ENCODE data around the gene IFT80.

IFT80 gene

GRCh38 chr3:160370987-160371857 is 27.8 kb downstream of the IFT80 start:
- H3K4me3 ChIP-seq (ENCODE audit: insufficient read depth, low read length, poor library complexity, severe bottlenecking) = no peak overlapping the region
- peaks cover 27% of the 10 kb centered on the region for H3F3A ChIP-seq (ENCODE audit: insufficient read depth)
- TF ChIP-seq EZH2phosphoT487 (conservative IDR thresholded peaks at IDR 0.05; ENCODE audit: low read length) (no peak), CTCF (IDR thresholded peaks at IDR 0.05; ENCODE audit: insufficient read depth, low read length, poor library complexity, severe bottlenecking) (no peak)
- H3K9me2 ChIP-seq (replicated peaks; ENCODE audit: insufficient read depth, low read length) = no peaks in the 10 kb centered on the region
- no peaks in the 10 kb centered on the region for H3K27me3 ChIP-seq (ENCODE audit: low read length)
- peak overlapping the region; percentile 60 for H3K4me2 ChIP-seq (ENCODE audit: low read depth, low read length, poor library complexity, severe bottlenecking)
- H3K9ac ChIP-seq (ENCODE audit: low read length) = no peak overlapping the region
- peaks cover 22% of the 10 kb centered on the region for H3K36me3 ChIP-seq (ENCODE audit: low read length)
- H3K9me3 ChIP-seq (ENCODE audit: insufficient read depth, low read length) = no peaks in the 10 kb centered on the region
- peak overlapping the region; percentile 88 for H3K27ac ChIP-seq (ENCODE audit: low read depth, low read length)
- H2AFZ ChIP-seq (ENCODE audit: low read depth, low read length, severe bottlenecking) = no peak overlapping the region
- no peaks in the 10 kb centered on the region for H4K20me1 ChIP-seq (ENCODE audit: low read depth, low read length)
- H3K79me2 ChIP-seq (ENCODE audit: insufficient read depth, low read length) = no peaks in the 10 kb centered on the region

- Histone ChIP-seq H3K27me3 (ENCODE audit: low read length) (no peaks in the 10 kb centered on the region), H3K79me2 (ENCODE audit: insufficient read depth, low read length) (no peaks in the 10 kb centered on the region), H3K4me2 (ENCODE audit: low read depth, low read length, poor library complexity, severe bottlenecking) (peak overlapping the region; percentile 60), H2AFZ (ENCODE audit: low read depth, low read length, severe bottlenecking) (no peak overlapping the region), H3K36me3 (ENCODE audit: low read length) (peaks cover 13% of the 10 kb centered on the region; the same call in 1 of the 2 replicates), H4K20me1 (ENCODE audit: low read depth, low read length) (no peaks in the 10 kb centered on the region), H3K9ac (ENCODE audit: low read length) (peak overlapping the region; percentile 11; the same call in 1 of the 2 replicates), H3K4me3 (ENCODE audit: insufficient read depth, low read length, poor library complexity, severe bottlenecking) (peak overlapping the region; percentile 31), H3K9me3 (ENCODE audit: insufficient read depth, low read length) (no peaks in the 10 kb centered on the region), H3K9me2 (replicated peaks; ENCODE audit: insufficient read depth, low read length) (no peaks in the 10 kb centered on the region), H3K27ac (ENCODE audit: low read depth, low read length) (peak overlapping the region; percentile 88), H3F3A (ENCODE audit: insufficient read depth) (peaks cover 26% of the 10 kb centered on the region)
- TF ChIP-seq EZH2phosphoT487 (conservative IDR thresholded peaks at IDR 0.05; ENCODE audit: low read length) (no peak), CTCF (IDR thresholded peaks at IDR 0.05; ENCODE audit: insufficient read depth, low read length, poor library complexity, severe bottlenecking) (no peak)
These were observed 29.2 kb downstream of the IFT80 start for GRCh38 chr3:160369784-160370183.

- H3K27ac ChIP-seq (ENCODE audit: low read depth, low read length) = peak overlapping the region; percentile 88
- H3K4me2 ChIP-seq (ENCODE audit: low read depth, low read length, poor library complexity, severe bottlenecking) = peak overlapping the region; percentile 60
- peaks cover 24% of the 10 kb centered on the region for H3F3A ChIP-seq (ENCODE audit: insufficient read depth)
- no peak overlapping the region for H2AFZ ChIP-seq (ENCODE audit: low read depth, low read length, severe bottlenecking)
- no peaks in the 10 kb centered on the region for H3K9me3 ChIP-seq (ENCODE audit: insufficient read depth, low read length)
- H3K27me3 ChIP-seq (ENCODE audit: low read length) = no peaks in the 10 kb centered on the region
- peak overlapping the region; percentile 31 for H3K4me3 ChIP-seq (ENCODE audit: insufficient read depth, low read length, poor library complexity, severe bottlenecking)
- no peak for TF ChIP-seq EZH2phosphoT487 (conservative IDR thresholded peaks at IDR 0.05; ENCODE audit: low read length)
- TF ChIP-seq CTCF (IDR thresholded peaks at IDR 0.05; ENCODE audit: insufficient read depth, low read length, poor library complexity, severe bottlenecking) = no peak
- H3K79me2 ChIP-seq (ENCODE audit: insufficient read depth, low read length) = no peaks in the 10 kb centered on the region
- no peak overlapping the region for H3K9ac ChIP-seq (ENCODE audit: low read length)
- no peaks in the 10 kb centered on the region for H3K9me2 ChIP-seq (replicated peaks; ENCODE audit: insufficient read depth, low read length)
- H4K20me1 ChIP-seq (ENCODE audit: low read depth, low read length) = no peaks in the 10 kb centered on the region
- peaks cover 11% of the 10 kb centered on the region; the same call in 1 of the 2 replicates for H3K36me3 ChIP-seq (ENCODE audit: low read length)
These were observed 30.2 kb downstream of the IFT80 start for GRCh38 chr3:160368804-160369203.
